SU-DHL-6 (cell line): ENCODE results near the gene AGR2.

Experiments used
- H2AFZ ChIP-seq: fragments of 200-600 bp; sonication (generic); 2 replicates; pipeline ENCODE4 v1.6.1; 2014; ENCODE audit warnings: low read depth, mild to moderate bottlenecking, moderate library complexity, mixed read lengths, antibody characterized with exemption, low read length; ENCODE audit not compliant: severe bottlenecking
- H3F3A ChIP-seq: fragments of 200-600 bp; shearing (Covaris generic); 2 replicates; pipeline ENCODE4 v1.6.0; 2016; ENCODE audit warnings: antibody characterized with exemption, mild to moderate bottlenecking; ENCODE audit not compliant: insufficient read depth
- H3K27ac ChIP-seq: fragments of 200-600 bp; sonication (generic); 2 replicates; pipeline ENCODE4 v1.5.1; 2016; ENCODE audit warnings: low read depth, mild to moderate bottlenecking, low read length, moderate library complexity, mixed read lengths
- H3K27me3 ChIP-seq: fragments of 200-600 bp; sonication (generic), shearing (Covaris generic); 2 replicates; pipeline ENCODE4 v1.6.0; 2014; ENCODE audit warnings: mild to moderate bottlenecking, low read length
- H3K36me3 ChIP-seq: fragments of 200-600 bp; sonication (generic); 2 replicates; pipeline ENCODE4 v1.6.1; 2014; ENCODE audit warnings: mild to moderate bottlenecking, low read length, mixed read lengths
- H3K4me2 ChIP-seq: fragments of 300-600, 200-600 bp; shearing (Covaris generic), sonication (generic); 2 replicates; pipeline ENCODE4 v1.6.0; 2014; ENCODE audit warnings: low read length, low read depth, mild to moderate bottlenecking; ENCODE audit not compliant: poor library complexity, severe bottlenecking
- H3K4me3 ChIP-seq: fragments of 200-600 bp; sonication (generic); 2 replicates; pipeline ENCODE4 v1.5.1; 2014; ENCODE audit warnings: antibody characterized with exemption, low read length, mild to moderate bottlenecking, mixed read lengths; ENCODE audit not compliant: insufficient read depth, poor library complexity, severe bottlenecking
- H3K79me2 ChIP-seq: fragments of 200-600 bp; sonication (generic); 2 replicates; pipeline ENCODE4 v1.6.1; 2014; ENCODE audit warnings: mild to moderate bottlenecking, low read length, moderate library complexity; ENCODE audit not compliant: insufficient read depth
- H3K9ac ChIP-seq: fragments of 200-600 bp; sonication (generic); 2 replicates; pipeline ENCODE4 v1.7.0; 2014; ENCODE audit warnings: mild to moderate bottlenecking, low read length
- H3K9me2 ChIP-seq: fragments of 200-600 bp; sonication (generic); replicated peaks from 2 replicates; pipeline ENCODE4 v1.6.1; 2014; ENCODE audit warnings: low read length; ENCODE audit not compliant: insufficient read depth
- H3K9me3 ChIP-seq: fragments of 200-600 bp; sonication (generic); 2 replicates; pipeline ENCODE4 v1.6.1; 2014; ENCODE audit warnings: low read length, mixed read lengths; ENCODE audit not compliant: insufficient read depth
- H4K20me1 ChIP-seq: fragments of 200-600 bp; sonication (generic); 2 replicates; pipeline ENCODE4 v1.6.1; 2014; ENCODE audit warnings: low read depth, mild to moderate bottlenecking, antibody characterized with exemption, low read length, moderate library complexity, mixed read lengths
- CTCF ChIP-seq: fragments of 200-600 bp; sonication (generic); IDR thresholded peaks from one replicate; pipeline ENCODE4 v1.5.1; 2017; ENCODE audit warnings: antibody characterized with exemption, mild to moderate bottlenecking, low read length, moderate library complexity; ENCODE audit not compliant: insufficient read depth, poor library complexity, severe bottlenecking
- EZH2phosphoT487 ChIP-seq: fragments of 200-600 bp; sonication (generic), shearing (Covaris generic); conservative IDR thresholded peaks from 2 replicates; pipeline ENCODE4 v1.6.1; 2018; ENCODE audit warnings: mild to moderate bottlenecking, antibody characterized with exemption, low read length, moderate library complexity, mixed read lengths

AGR2 gene

GRCh38 chr7:16744518-16745250 lies 60.1 kb downstream of the AGR2 start:
- H3K4me2 ChIP-seq = no peak overlapping the region
- H3K9me3 ChIP-seq = no peaks in the 10 kb centered on the region
- no peak for TF ChIP-seq CTCF
- no peak for TF ChIP-seq EZH2phosphoT487
- no peaks in the 10 kb centered on the region for H3K27me3 ChIP-seq
- no peaks in the 10 kb centered on the region for H3K36me3 ChIP-seq
- no peaks in the 10 kb centered on the region for H4K20me1 ChIP-seq
- no peaks in the 10 kb centered on the region for H3K9me2 ChIP-seq
- no peak overlapping the region for H3K4me3 ChIP-seq
- H3F3A ChIP-seq = no peaks in the 10 kb centered on the region
- H3K9ac ChIP-seq = no peak overlapping the region
- no peak overlapping the region for H2AFZ ChIP-seq
- no peaks in the 10 kb centered on the region for H3K79me2 ChIP-seq
- H3K27ac ChIP-seq = no peak overlapping the region

- H3K79me2 ChIP-seq = no peaks in the 10 kb centered on the region
- no peaks in the 10 kb centered on the region for H3K9me2 ChIP-seq
- H3K9me3 ChIP-seq = no peaks in the 10 kb centered on the region
- TF ChIP-seq EZH2phosphoT487 (no peak), CTCF (no peak)
- H3K27ac ChIP-seq = no peak overlapping the region
- H2AFZ ChIP-seq = no peak overlapping the region
- no peaks in the 10 kb centered on the region for H3K36me3 ChIP-seq
- no peak overlapping the region for H3K4me2 ChIP-seq
- H4K20me1 ChIP-seq = no peaks in the 10 kb centered on the region
- no peaks in the 10 kb centered on the region for H3K27me3 ChIP-seq
- no peak overlapping the region for H3K9ac ChIP-seq
- no peaks in the 10 kb centered on the region for H3F3A ChIP-seq
- no peak overlapping the region for H3K4me3 ChIP-seq
Measured at GRCh38 chr7:16743236-16743635, 61.6 kb downstream of the AGR2 start.

- no peaks in the 10 kb centered on the region for H4K20me1 ChIP-seq
- no peaks in the 10 kb centered on the region for H3K27me3 ChIP-seq
- H3K4me3 ChIP-seq = no peak overlapping the region
- H3F3A ChIP-seq = no peaks in the 10 kb centered on the region
- no peak overlapping the region for H3K9ac ChIP-seq
- H3K36me3 ChIP-seq = no peaks in the 10 kb centered on the region
- H3K9me2 ChIP-seq = no peaks in the 10 kb centered on the region
- no peaks in the 10 kb centered on the region for H3K79me2 ChIP-seq
- H3K9me3 ChIP-seq = no peaks in the 10 kb centered on the region
- H3K4me2 ChIP-seq = no peak overlapping the region
- H2AFZ ChIP-seq = no peak overlapping the region
- TF ChIP-seq EZH2phosphoT487 = no peak
- no peak for TF ChIP-seq CTCF
- H3K27ac ChIP-seq = no peak overlapping the region
Measured at GRCh38 chr7:16742547-16742946, 62.3 kb downstream of the AGR2 start.
